Measurements from ENCODE around the gene SLC51B. TPM values are rescaled to one million over a fixed set of nuclear protein-coding genes. Genes with fewer than 3 reads are reported as not detected.

SLC51B gene
- not detected for total RNA-seq
- long read RNA-seq = 0 reads

GRCh38 chr15:65044724-65045481 lies at the start of gene SLC51B:
Gene SLC51B, plus strand, starts transcription at chr15:65045387. Its CDS starts 4,618 bp downstream, at chr15:65050005.
- H3K36me3 ChIP-seq = no peaks in the 10 kb centered on the region
- no peaks in the 10 kb centered on the region for H3K9me3 ChIP-seq (replicated peaks)
- no peak for TF ChIP-seq CTCF (IDR thresholded peaks at IDR 0.05; ENCODE audit: borderline replicate concordance)
- H3K4me1 ChIP-seq = peaks cover 28% of the 10 kb centered on the region
- intact Hi-C loops (cut with micrococcal nuclease) = no loop called here
- peak; percentile 72 for DNase-seq
- peak within 1 kb of the TSS; percentile 37 for H3K27ac ChIP-seq (replicated peaks)
- H3K27me3 ChIP-seq (ENCODE audit: low read depth) = no peaks in the 10 kb centered on the region
- H3K4me3 ChIP-seq = no peak within 1 kb of the TSS

GRCh38 chr15:64997066-64997465 lies 48.1 kb upstream of the SLC51B start:
- no peak for DNase-seq
- no peaks in the 10 kb centered on the region for H3K9me3 ChIP-seq (replicated peaks)
- H3K4me1 ChIP-seq = no peaks in the 10 kb centered on the region
- no peak for TF ChIP-seq CTCF (IDR thresholded peaks at IDR 0.05; ENCODE audit: borderline replicate concordance)
- intact Hi-C loops (cut with micrococcal nuclease) = no loop called here
- peaks cover 9% of the 10 kb centered on the region for H3K36me3 ChIP-seq
- H3K27me3 ChIP-seq (ENCODE audit: low read depth) = no peaks in the 10 kb centered on the region
- no peak overlapping the region for H3K4me3 ChIP-seq
- H3K27ac ChIP-seq (replicated peaks) = no peak overlapping the region

- H3K27ac ChIP-seq (replicated peaks) = no peak overlapping the region
- intact Hi-C loops (cut with micrococcal nuclease) = no loop called here
- H3K27me3 ChIP-seq (ENCODE audit: low read depth) = no peaks in the 10 kb centered on the region
- H3K9me3 ChIP-seq (replicated peaks) = no peaks in the 10 kb centered on the region
- no peak for TF ChIP-seq CTCF (IDR thresholded peaks at IDR 0.05; ENCODE audit: borderline replicate concordance)
- no peaks in the 10 kb centered on the region for H3K4me1 ChIP-seq
- no peak for DNase-seq
- peaks cover 14% of the 10 kb centered on the region for H3K36me3 ChIP-seq
- H3K4me3 ChIP-seq = no peak overlapping the region
These were observed 47.3 kb upstream of the SLC51B start for GRCh38 chr15:64997745-64998375.

GRCh38 chr15:65004993-65005392 lies 40.2 kb upstream of the SLC51B start:
- Histone ChIP-seq H3K4me1 (no peaks in the 10 kb centered on the region), H3K27me3 (ENCODE audit: low read depth) (no peaks in the 10 kb centered on the region), H3K4me3 (no peak overlapping the region), H3K9me3 (replicated peaks) (no peaks in the 10 kb centered on the region), H3K27ac (replicated peaks) (no peak overlapping the region), H3K36me3 (peaks cover 35% of the 10 kb centered on the region)
- TF ChIP-seq CTCF (IDR thresholded peaks at IDR 0.05; ENCODE audit: borderline replicate concordance) = no peak
- intact Hi-C loops (cut with micrococcal nuclease) = no loop called here
- DNase-seq = no peak

- peaks cover 34% of the 10 kb centered on the region for H3K36me3 ChIP-seq
- intact Hi-C loops (cut with micrococcal nuclease) = no loop called here
- DNase-seq = no peak
- no peak overlapping the region for H3K4me3 ChIP-seq
- no peaks in the 10 kb centered on the region for H3K4me1 ChIP-seq
- no peak overlapping the region for H3K27ac ChIP-seq (replicated peaks)
- TF ChIP-seq CTCF (IDR thresholded peaks at IDR 0.05; ENCODE audit: borderline replicate concordance) = no peak
- H3K27me3 ChIP-seq (ENCODE audit: low read depth) = no peaks in the 10 kb centered on the region
- no peaks in the 10 kb centered on the region for H3K9me3 ChIP-seq (replicated peaks)
These were observed 38.3 kb upstream of the SLC51B start for GRCh38 chr15:65006876-65007275.
